ENCODE results near the gene TUBB. TPM values are rescaled to one million over a fixed set of nuclear protein-coding genes. Genes with fewer than 3 reads are reported as not detected.
A peak's percentile ranks its signal among the peaks of the same experiment; 100 is the strongest.
"Not testable (repeated sequence)": the region's sequence is repeated elsewhere in the genome, so short reads cannot be mapped to it uniquely, and the experiment has no call there.

The TUBB gene
- total RNA-seq, 1 donor from 2014 or later = 725 TPM

DNA sequence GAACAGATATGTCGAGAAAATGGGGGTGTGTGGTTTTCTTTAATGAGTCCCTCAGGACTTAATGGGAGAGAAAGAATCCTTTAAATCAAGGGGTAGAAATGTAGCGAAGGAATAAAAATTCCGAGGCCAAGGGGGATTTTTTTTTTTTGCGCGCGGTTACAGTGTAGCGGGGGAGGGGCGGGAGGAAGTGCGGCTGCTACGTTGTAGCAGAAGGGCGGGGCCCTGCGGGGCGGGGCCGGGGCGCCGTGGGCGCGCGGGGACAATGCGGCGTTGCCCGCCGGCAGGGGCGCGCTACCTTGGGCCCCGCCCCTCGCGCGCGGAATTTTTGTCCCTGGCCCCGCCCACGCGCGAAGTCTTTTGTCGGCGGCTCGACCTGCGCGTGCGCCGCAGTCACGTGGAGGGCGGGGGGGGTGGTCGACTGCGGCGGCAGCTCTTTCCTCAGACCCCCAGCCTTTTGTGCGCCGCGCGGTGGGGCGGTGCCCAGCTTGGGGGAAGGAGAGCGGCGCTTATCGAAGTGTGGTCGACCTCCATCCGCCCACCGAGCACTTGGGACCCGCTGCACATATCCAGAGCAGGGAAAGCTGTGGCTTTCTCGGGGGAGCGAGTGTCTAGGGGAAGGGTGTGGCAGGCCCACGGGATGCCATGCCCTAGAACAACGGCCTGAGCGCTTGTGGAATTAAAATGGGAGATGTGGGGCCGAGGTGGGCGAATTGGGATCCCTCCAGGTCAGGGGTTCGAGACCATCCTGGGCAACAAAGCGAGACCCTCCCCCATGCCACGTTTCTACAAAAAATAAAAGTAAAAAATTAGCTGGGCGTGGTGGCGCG, 1.3 kb downstream of the TUBB start:
- H3K4me1 Mint-ChIP-seq (ENCODE audit: unreplicated experiment) = peaks cover 62% of the 10 kb centered on the region
- no peaks in the 10 kb centered on the region for H3K27me3 Mint-ChIP-seq (ENCODE audit: unreplicated experiment)
- peaks cover 43% of the 10 kb centered on the region for H3K36me3 Mint-ChIP-seq (ENCODE audit: unreplicated experiment)
- DNase-seq (ENCODE audit: extremely low spot score, unreplicated experiment) = peak; percentile 97
- H3K27ac Mint-ChIP-seq (ENCODE audit: unreplicated experiment) = peak overlapping the region; percentile 96
- peak overlapping the region; percentile 96 for H3K4me3 Mint-ChIP-seq (ENCODE audit: unreplicated experiment)
- TF ChIP-seq, protein P1, sequence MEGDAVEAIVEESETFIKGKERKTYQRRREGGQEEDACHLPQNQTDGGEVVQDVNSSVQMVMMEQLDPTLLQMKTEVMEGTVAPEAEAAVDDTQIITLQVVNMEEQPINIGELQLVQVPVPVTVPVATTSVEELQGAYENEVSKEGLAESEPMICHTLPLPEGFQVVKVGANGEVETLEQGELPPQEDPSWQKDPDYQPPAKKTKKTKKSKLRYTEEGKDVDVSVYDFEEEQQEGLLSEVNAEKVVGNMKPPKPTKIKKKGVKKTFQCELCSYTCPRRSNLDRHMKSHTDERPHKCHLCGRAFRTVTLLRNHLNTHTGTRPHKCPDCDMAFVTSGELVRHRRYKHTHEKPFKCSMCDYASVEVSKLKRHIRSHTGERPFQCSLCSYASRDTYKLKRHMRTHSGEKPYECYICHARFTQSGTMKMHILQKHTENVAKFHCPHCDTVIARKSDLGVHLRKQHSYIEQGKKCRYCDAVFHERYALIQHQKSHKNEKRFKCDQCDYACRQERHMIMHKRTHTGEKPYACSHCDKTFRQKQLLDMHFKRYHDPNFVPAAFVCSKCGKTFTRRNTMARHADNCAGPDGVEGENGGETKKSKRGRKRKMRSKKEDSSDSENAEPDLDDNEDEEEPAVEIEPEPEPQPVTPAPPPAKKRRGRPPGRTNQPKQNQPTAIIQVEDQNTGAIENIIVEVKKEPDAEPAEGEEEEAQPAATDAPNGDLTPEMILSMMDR (IDR thresholded peaks at IDR 0.05) = peak; percentile 58
- H3K9me3 Mint-ChIP-seq (ENCODE audit: unreplicated experiment) = no peaks in the 10 kb centered on the region

DNA sequence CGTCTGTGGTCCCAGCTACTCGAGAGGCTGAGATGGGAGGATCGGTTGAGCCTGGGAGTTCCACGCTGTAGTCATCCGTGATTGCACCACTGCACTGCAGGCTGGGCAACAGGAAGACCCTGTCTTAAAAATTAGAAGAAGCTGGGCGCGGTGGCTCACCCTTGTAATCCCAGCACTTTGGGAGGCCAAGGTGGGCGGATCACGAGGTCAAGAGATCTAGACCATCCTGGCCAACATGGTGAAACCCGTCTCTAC, 1.8 kb downstream of the TUBB start:
- H3K27ac Mint-ChIP-seq (ENCODE audit: unreplicated experiment) = peak overlapping the region; percentile 69
- peaks cover 58% of the 10 kb centered on the region for H3K4me1 Mint-ChIP-seq (ENCODE audit: unreplicated experiment)
- not testable (repeated sequence) for H3K9me3 Mint-ChIP-seq (ENCODE audit: unreplicated experiment); H3K27me3 Mint-ChIP-seq (ENCODE audit: unreplicated experiment); DNase-seq (ENCODE audit: extremely low spot score, unreplicated experiment)
- H3K36me3 Mint-ChIP-seq (ENCODE audit: unreplicated experiment) = peaks cover 43% of the 10 kb centered on the region
- peak overlapping the region; percentile 96 for H3K4me3 Mint-ChIP-seq (ENCODE audit: unreplicated experiment)

DNA sequence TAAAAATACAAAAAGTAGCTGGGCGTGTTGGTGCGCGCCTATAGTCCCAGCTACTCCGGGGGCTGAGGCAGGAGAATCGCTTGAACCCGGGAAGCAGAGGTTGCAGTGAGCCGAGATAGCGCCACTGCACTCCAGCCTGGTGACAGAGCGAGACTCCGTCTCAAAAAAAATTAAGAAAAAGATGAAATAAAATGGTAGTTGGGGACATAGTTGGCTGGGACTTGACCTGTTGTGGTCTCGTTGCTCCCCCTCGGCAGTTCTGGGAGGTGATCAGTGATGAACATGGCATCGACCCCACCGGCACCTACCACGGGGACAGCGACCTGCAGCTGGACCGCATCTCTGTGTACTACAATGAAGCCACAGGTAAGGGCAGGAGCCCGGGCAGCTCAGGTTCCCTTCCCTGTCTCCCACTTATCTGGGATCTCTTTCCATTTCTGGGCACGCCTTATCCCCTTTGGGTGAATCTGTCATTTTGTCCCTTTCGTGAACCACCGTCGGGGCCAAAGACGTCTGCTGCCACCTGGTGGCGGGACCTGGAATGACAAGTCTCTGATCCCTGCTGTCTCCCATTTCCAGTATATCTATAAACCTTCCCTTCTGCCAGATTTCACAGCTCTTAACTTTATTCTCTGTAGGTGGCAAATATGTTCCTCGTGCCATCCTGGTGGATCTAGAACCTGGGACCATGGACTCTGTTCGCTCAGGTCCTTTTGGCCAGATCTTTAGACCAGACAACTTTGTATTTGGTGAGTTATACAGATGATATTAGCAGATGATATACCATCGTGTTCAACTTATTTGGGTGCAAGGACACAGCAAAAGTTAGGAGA, 2.3 kb downstream of the TUBB start:
- Mint-ChIP-seq H3K36me3 (ENCODE audit: unreplicated experiment) (peaks cover 43% of the 10 kb centered on the region), H3K4me1 (ENCODE audit: unreplicated experiment) (peaks cover 55% of the 10 kb centered on the region), H3K9me3 (ENCODE audit: unreplicated experiment) (no peaks in the 10 kb centered on the region), H3K27me3 (ENCODE audit: unreplicated experiment) (no peaks in the 10 kb centered on the region), H3K4me3 (ENCODE audit: unreplicated experiment) (peak overlapping the region; percentile 96), H3K27ac (ENCODE audit: unreplicated experiment) (peak overlapping the region; percentile 69)
- TF ChIP-seq, protein P1 (IDR thresholded peaks at IDR 0.05) = peak; percentile 94
- DNase-seq (ENCODE audit: extremely low spot score, unreplicated experiment) = peak; percentile 93

DNA sequence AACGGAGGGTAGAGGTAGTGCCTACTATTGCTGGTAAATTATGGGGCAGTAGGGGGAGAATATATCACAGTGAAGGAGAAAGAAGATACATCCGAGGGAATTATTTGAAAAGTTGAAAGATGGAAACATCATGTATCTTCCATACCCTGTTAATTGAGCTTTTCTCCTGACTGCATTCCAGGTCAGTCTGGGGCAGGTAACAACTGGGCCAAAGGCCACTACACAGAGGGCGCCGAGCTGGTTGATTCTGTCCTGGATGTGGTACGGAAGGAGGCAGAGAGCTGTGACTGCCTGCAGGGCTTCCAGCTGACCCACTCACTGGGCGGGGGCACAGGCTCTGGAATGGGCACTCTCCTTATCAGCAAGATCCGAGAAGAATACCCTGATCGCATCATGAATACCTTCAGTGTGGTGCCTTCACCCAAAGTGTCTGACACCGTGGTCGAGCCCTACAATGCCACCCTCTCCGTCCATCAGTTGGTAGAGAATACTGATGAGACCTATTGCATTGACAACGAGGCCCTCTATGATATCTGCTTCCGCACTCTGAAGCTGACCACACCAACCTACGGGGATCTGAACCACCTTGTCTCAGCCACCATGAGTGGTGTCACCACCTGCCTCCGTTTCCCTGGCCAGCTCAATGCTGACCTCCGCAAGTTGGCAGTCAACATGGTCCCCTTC, 3.1 kb downstream of the TUBB start:
- H3K36me3 Mint-ChIP-seq (ENCODE audit: unreplicated experiment) = peaks cover 43% of the 10 kb centered on the region
- peak overlapping the region; percentile 69 for H3K27ac Mint-ChIP-seq (ENCODE audit: unreplicated experiment)
- H3K9me3 Mint-ChIP-seq (ENCODE audit: unreplicated experiment); H3K27me3 Mint-ChIP-seq (ENCODE audit: unreplicated experiment); DNase-seq (ENCODE audit: extremely low spot score, unreplicated experiment): not testable (repeated sequence)
- peaks cover 56% of the 10 kb centered on the region for H3K4me1 Mint-ChIP-seq (ENCODE audit: unreplicated experiment)
- peak overlapping the region; percentile 96 for H3K4me3 Mint-ChIP-seq (ENCODE audit: unreplicated experiment)

DNA sequence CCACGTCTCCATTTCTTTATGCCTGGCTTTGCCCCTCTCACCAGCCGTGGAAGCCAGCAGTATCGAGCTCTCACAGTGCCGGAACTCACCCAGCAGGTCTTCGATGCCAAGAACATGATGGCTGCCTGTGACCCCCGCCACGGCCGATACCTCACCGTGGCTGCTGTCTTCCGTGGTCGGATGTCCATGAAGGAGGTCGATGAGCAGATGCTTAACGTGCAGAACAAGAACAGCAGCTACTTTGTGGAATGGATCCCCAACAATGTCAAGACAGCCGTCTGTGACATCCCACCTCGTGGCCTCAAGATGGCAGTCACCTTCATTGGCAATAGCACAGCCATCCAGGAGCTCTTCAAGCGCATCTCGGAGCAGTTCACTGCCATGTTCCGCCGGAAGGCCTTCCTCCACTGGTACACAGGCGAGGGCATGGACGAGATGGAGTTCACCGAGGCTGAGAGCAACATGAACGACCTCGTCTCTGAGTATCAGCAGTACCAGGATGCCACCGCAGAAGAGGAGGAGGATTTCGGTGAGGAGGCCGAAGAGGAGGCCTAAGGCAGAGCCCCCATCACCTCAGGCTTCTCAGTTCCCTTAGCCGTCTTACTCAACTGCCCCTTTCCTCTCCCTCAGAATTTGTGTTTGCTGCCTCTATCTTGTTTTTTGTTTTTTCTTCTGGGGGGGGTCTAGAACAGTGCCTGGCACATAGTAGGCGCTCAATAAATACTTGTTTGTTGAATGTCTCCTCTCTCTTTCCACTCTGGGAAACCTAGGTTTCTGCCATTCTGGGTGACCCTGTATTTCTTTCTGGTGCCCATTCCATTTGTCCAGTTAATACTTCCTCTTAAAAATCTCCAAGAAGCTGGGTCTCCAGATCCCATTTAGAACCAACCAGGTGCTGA, 3.9 kb downstream of the TUBB start:
- DNase-seq (ENCODE audit: extremely low spot score, unreplicated experiment); H3K27me3 Mint-ChIP-seq (ENCODE audit: unreplicated experiment); H3K9me3 Mint-ChIP-seq (ENCODE audit: unreplicated experiment): not testable (repeated sequence)
- peak overlapping the region; percentile 96 for H3K4me3 Mint-ChIP-seq (ENCODE audit: unreplicated experiment)
- H3K27ac Mint-ChIP-seq (ENCODE audit: unreplicated experiment) = peak overlapping the region; percentile 69
- H3K4me1 Mint-ChIP-seq (ENCODE audit: unreplicated experiment) = peaks cover 48% of the 10 kb centered on the region
- H3K36me3 Mint-ChIP-seq (ENCODE audit: unreplicated experiment) = peaks cover 43% of the 10 kb centered on the region
